ENCODE data around the gene RTN1.

RTN1 gene

DNA sequence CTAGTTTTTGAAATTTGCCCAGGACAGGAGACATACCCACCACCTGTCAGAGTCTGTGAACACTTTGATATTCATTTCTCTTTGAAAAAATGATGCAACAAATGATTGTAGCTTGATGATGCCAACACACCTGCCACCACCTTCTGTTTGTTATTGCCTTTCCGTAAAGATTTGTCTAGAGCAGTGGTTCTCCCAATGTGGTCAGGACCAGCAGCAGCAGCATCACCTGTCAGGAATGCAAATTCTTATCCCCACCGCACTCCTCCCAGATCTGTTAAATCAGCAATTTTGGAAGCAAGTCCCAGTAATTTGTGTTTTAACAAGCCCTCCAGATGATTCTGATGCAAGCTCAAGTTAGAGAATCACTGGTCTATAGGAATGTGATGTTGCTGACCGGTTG, 303.9 kb downstream of the RTN1 start:
- Histone ChIP-seq H4K20me1 (ENCODE audit: control insufficient read depth, insufficient read depth, low read depth, low read length) (no peaks in the 10 kb centered on the region), H3K36me3 (ENCODE audit: control insufficient read depth, low read length) (no peaks in the 10 kb centered on the region), H3K9me2 (replicated peaks; ENCODE audit: control insufficient read depth, low read length) (no peaks in the 10 kb centered on the region), H3K79me2 (ENCODE audit: control insufficient read depth, low read length) (no peaks in the 10 kb centered on the region), H3K4me2 (ENCODE audit: low read length) (no peak overlapping the region), H3K4me3 (ENCODE audit: low read length) (no peak overlapping the region), H3F3A (ENCODE audit: control insufficient read depth, insufficient read depth) (no peaks in the 10 kb centered on the region), H3K27me3 (ENCODE audit: control insufficient read depth, low read length) (peaks cover 22% of the 10 kb centered on the region), H3K9me3 (ENCODE audit: control insufficient read depth, insufficient read depth, low read length) (no peaks in the 10 kb centered on the region), H3K4me1 (ENCODE audit: control insufficient read depth, low read length) (no peaks in the 10 kb centered on the region), H3K27ac (ENCODE audit: low read depth, low read length) (no peak overlapping the region)
- no peak for TF ChIP-seq EZH2phosphoT487 (IDR thresholded peaks at IDR 0.05; ENCODE audit: borderline replicate concordance, low read length)
- TF ChIP-seq, protein P1, sequence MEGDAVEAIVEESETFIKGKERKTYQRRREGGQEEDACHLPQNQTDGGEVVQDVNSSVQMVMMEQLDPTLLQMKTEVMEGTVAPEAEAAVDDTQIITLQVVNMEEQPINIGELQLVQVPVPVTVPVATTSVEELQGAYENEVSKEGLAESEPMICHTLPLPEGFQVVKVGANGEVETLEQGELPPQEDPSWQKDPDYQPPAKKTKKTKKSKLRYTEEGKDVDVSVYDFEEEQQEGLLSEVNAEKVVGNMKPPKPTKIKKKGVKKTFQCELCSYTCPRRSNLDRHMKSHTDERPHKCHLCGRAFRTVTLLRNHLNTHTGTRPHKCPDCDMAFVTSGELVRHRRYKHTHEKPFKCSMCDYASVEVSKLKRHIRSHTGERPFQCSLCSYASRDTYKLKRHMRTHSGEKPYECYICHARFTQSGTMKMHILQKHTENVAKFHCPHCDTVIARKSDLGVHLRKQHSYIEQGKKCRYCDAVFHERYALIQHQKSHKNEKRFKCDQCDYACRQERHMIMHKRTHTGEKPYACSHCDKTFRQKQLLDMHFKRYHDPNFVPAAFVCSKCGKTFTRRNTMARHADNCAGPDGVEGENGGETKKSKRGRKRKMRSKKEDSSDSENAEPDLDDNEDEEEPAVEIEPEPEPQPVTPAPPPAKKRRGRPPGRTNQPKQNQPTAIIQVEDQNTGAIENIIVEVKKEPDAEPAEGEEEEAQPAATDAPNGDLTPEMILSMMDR (IDR thresholded peaks at IDR 0.05; ENCODE audit: low read depth, low read length, poor library complexity, severe bottlenecking), result no peak

DNA sequence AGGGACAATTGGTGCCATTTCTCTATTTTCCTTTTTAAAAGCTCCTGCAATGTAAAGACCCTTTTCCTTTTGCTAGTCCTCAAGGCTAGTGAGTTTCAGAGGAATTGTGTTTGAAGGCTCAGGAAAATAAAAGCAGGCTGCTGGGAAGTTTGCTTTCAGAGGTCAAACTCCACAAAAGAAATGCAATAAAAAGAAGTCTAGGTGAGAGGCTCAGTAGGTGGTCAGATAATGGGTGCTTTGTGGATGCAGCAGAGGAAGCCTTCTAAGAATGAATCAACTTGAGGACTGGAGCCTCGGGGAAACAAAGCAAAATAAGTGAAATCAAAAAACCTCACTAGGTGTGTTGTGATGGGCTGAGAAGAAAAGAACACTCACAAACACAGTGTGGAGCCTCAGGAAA, 304.3 kb downstream of the RTN1 start:
- H3K9me3 ChIP-seq (ENCODE audit: control insufficient read depth, insufficient read depth, low read length), result no peaks in the 10 kb centered on the region
- H3K4me2 ChIP-seq (ENCODE audit: low read length), result no peak overlapping the region
- H3K4me1 ChIP-seq (ENCODE audit: control insufficient read depth, low read length), result no peaks in the 10 kb centered on the region
- H3K27me3 ChIP-seq (ENCODE audit: control insufficient read depth, low read length), result peaks cover 22% of the 10 kb centered on the region
- no peaks in the 10 kb centered on the region for H3K36me3 ChIP-seq (ENCODE audit: control insufficient read depth, low read length)
- no peaks in the 10 kb centered on the region for H3K79me2 ChIP-seq (ENCODE audit: control insufficient read depth, low read length)
- H3K4me3 ChIP-seq (ENCODE audit: low read length), result no peak overlapping the region
- H3K9me2 ChIP-seq (replicated peaks; ENCODE audit: control insufficient read depth, low read length), result no peaks in the 10 kb centered on the region
- no peak overlapping the region for H3K27ac ChIP-seq (ENCODE audit: low read depth, low read length)
- no peaks in the 10 kb centered on the region for H4K20me1 ChIP-seq (ENCODE audit: control insufficient read depth, insufficient read depth, low read depth, low read length)
- H3F3A ChIP-seq (ENCODE audit: control insufficient read depth, insufficient read depth), result no peaks in the 10 kb centered on the region
- TF ChIP-seq EZH2phosphoT487 (IDR thresholded peaks at IDR 0.05; ENCODE audit: borderline replicate concordance, low read length), result no peak
- TF ChIP-seq, protein P1 (IDR thresholded peaks at IDR 0.05; ENCODE audit: low read depth, low read length, poor library complexity, severe bottlenecking), result no peak

DNA sequence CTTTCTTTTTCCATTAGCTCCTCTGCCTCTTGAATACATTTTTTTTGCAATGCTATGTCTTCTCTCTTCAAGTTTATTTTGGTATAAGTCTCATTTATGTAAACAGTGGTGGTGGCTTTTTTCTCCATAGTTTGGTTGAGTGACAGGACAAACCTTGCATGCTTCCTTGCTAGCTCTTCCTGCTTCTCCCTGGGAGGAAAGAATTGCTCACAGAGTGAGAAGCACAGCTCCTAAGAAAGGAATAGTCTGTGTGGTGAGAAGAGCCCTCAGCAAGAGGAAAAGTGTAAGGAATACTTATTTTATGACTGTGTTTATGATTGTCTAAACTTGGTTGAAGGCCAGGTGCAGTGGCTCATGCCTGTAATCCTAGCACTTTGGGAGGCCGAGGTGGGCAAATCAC, 305.5 kb downstream of the RTN1 start:
- no peaks in the 10 kb centered on the region for H3K36me3 ChIP-seq (ENCODE audit: control insufficient read depth, low read length)
- no peak overlapping the region for H3K27ac ChIP-seq (ENCODE audit: low read depth, low read length)
- no peaks in the 10 kb centered on the region for H3K79me2 ChIP-seq (ENCODE audit: control insufficient read depth, low read length)
- peaks cover 25% of the 10 kb centered on the region for H3K27me3 ChIP-seq (ENCODE audit: control insufficient read depth, low read length)
- H3K4me3 ChIP-seq (ENCODE audit: low read length), result no peak overlapping the region
- H3K4me1 ChIP-seq (ENCODE audit: control insufficient read depth, low read length), result no peaks in the 10 kb centered on the region
- no peaks in the 10 kb centered on the region for H4K20me1 ChIP-seq (ENCODE audit: control insufficient read depth, insufficient read depth, low read depth, low read length)
- no peaks in the 10 kb centered on the region for H3K9me2 ChIP-seq (replicated peaks; ENCODE audit: control insufficient read depth, low read length)
- TF ChIP-seq, protein P1 (IDR thresholded peaks at IDR 0.05; ENCODE audit: low read depth, low read length, poor library complexity, severe bottlenecking), result no peak
- no peak for TF ChIP-seq EZH2phosphoT487 (IDR thresholded peaks at IDR 0.05; ENCODE audit: borderline replicate concordance, low read length)
- no peaks in the 10 kb centered on the region for H3K9me3 ChIP-seq (ENCODE audit: control insufficient read depth, insufficient read depth, low read length)
- no peak overlapping the region for H3K4me2 ChIP-seq (ENCODE audit: low read length)
- H3F3A ChIP-seq (ENCODE audit: control insufficient read depth, insufficient read depth), result no peaks in the 10 kb centered on the region

DNA sequence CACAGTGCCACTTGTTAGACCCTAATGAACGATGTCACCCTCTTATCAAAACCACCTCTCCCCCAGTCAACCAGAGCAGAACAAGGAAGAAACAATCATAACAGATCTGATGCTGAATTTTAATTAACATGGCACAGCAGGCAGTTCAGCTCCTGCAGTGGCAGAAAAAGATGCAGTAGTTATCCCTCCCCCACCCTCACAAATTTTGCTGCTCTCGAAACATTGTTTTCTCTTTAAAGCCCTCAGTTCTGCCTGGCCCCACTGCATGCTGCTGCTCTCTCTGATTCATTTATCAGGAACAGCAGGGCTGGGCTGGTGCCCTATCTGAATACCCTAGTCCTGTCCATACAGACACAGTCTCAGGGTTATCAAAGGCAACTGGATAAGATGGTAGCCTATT, 306.2 kb downstream of the RTN1 start:
- H3K36me3 ChIP-seq (ENCODE audit: control insufficient read depth, low read length), result no peaks in the 10 kb centered on the region
- no peaks in the 10 kb centered on the region for H3K9me3 ChIP-seq (ENCODE audit: control insufficient read depth, insufficient read depth, low read length)
- H3K27me3 ChIP-seq (ENCODE audit: control insufficient read depth, low read length), result peaks cover 25% of the 10 kb centered on the region
- no peaks in the 10 kb centered on the region for H4K20me1 ChIP-seq (ENCODE audit: control insufficient read depth, insufficient read depth, low read depth, low read length)
- no peaks in the 10 kb centered on the region for H3K79me2 ChIP-seq (ENCODE audit: control insufficient read depth, low read length)
- H3F3A ChIP-seq (ENCODE audit: control insufficient read depth, insufficient read depth), result no peaks in the 10 kb centered on the region
- no peak for TF ChIP-seq EZH2phosphoT487 (IDR thresholded peaks at IDR 0.05; ENCODE audit: borderline replicate concordance, low read length)
- TF ChIP-seq, protein P1 (IDR thresholded peaks at IDR 0.05; ENCODE audit: low read depth, low read length, poor library complexity, severe bottlenecking), result no peak
- H3K9me2 ChIP-seq (replicated peaks; ENCODE audit: control insufficient read depth, low read length), result no peaks in the 10 kb centered on the region
- H3K4me1 ChIP-seq (ENCODE audit: control insufficient read depth, low read length), result no peaks in the 10 kb centered on the region
- no peak overlapping the region for H3K4me2 ChIP-seq (ENCODE audit: low read length)
- no peak overlapping the region for H3K4me3 ChIP-seq (ENCODE audit: low read length)
- no peak overlapping the region for H3K27ac ChIP-seq (ENCODE audit: low read depth, low read length)
